NCI-H748 treated with DMSO at 0.1 percent for 48 hours (cell line): ENCODE results near the gene APOL5.
"Not testable (repeated sequence)": the region's sequence is repeated elsewhere in the genome, so short reads cannot be mapped to it uniquely, and the experiment has no call there.

Experiments
- DNase-seq: peaks from one replicate; lab custom pipeline; 2025; lab: John Stamatoyannopoulos, UW

Gene APOL5

DNA sequence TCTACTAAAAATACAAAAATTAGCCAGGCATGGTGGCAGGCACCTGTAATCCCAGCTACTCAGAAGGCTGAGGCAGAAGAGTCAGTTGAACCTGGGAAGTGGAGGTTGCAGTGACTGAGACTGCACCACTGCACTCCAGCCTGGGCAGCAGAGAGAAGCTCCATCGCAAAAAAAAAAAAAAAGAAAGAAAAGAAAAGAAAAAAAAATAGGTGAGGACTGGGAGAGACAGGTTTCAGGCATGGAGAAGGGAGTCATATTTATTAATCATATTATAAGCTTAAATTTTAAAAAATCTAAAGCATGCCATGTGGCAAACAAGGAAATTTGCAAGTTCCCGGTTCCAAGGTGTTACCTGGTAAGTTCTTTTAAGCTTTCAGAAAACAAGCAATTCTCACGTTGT, at the start of gene APOL5:
TSS of gene APOL5 (plus strand) at position 301 of the 400 bp plus-strand sequence. CDS start at position 301, 0 bp downstream.
- no peak for DNase-seq

- DNase-seq, result no peak
Measured at GRCh38 chr22:35674335-35674734, 43.3 kb upstream of the APOL5 start.

- not testable (repeated sequence) for DNase-seq
Measured at GRCh38 chr22:35676065-35676464, 41.6 kb upstream of the APOL5 start.

- no peak for DNase-seq
Measured at GRCh38 chr22:35677460-35678187, 40.0 kb upstream of the APOL5 start.

- DNase-seq, result no peak
Measured at GRCh38 chr22:35678836-35679235, 38.8 kb upstream of the APOL5 start.

DNA sequence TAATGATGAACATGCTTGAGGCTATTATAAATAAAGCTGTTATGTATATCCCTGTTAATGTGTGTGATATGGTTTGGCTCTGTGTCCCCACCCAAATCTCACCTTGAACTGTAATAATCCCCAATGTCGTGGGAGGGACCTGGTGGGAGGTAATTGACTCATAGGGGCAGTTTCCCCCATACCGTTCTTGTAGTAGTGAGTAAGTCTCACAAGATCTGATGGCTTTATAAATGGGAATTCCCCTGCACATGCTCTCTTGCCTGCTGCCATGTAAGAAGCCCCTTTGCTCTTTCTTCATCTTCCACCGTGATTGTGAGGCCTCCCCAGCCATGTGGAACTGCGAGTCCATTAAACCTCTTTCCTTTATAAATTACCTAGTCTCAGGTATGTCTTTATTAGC, 38.2 kb upstream of the APOL5 start:
- not testable (repeated sequence) for DNase-seq

DNA sequence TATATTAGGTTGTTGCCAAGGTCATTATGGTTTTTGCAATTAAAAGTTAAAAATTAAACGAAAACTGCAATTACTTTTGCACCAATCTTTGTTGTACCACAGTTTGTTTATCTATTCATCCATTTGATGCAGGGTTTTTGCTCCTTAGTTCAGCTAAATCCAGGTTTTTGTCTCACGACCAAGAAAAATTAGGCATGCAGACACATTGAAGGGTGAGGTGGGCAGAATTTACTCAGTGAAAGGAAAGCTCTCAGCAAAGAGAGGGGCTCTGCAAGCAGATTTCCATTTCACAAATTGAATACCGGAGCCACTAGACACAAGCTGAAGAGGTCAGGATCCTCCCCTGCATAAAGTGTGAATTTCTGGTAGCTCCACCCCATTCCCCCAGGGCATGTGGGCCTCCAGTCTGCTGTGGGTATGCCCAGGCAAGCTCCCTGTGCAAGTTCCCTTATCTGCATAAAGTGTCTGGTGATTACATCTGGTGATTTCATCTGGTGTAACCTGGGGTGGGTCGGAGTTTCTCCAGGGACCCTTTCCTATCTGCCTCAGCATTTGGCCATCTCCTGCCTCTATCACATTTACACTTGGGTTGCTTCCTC, 36.1 kb upstream of the APOL5 start:
- no peak for DNase-seq

- DNase-seq, result no peak
Measured at GRCh38 chr22:35683560-35683959, 34.1 kb upstream of the APOL5 start.

GRCh38 chr22:35684270-35684700, 33.4 kb upstream of the APOL5 start:
- DNase-seq, result no peak

DNA sequence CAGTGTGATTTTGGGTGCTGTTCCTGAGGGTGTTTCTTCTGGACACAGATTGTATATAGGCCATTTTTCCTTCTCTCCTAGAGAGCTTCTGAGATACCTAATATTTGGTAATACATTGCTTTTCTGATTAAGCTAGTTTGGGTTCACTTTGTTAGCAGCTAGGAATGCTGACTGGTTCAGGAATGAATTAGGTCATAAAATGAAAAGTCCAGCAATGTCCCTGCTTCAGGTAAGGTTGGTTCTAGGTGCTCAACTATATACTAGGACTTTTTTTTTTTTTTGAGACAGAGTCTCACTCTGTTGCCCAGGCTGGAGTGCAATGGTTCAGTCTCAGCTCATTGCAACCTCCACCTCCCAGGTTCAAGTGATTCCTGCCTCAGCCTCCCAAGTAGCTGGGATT, 32.9 kb upstream of the APOL5 start:
- DNase-seq, result no peak

GRCh38 chr22:35685731-35686130, 31.9 kb upstream of the APOL5 start:
- no peak for DNase-seq

- no peak for DNase-seq
Measured at GRCh38 chr22:35686298-35686697, 31.4 kb upstream of the APOL5 start.

GRCh38 chr22:35687461-35687860, 30.2 kb upstream of the APOL5 start:
- DNase-seq, result no peak

- no peak for DNase-seq
Measured at GRCh38 chr22:35688913-35689675, 28.6 kb upstream of the APOL5 start.

DNA sequence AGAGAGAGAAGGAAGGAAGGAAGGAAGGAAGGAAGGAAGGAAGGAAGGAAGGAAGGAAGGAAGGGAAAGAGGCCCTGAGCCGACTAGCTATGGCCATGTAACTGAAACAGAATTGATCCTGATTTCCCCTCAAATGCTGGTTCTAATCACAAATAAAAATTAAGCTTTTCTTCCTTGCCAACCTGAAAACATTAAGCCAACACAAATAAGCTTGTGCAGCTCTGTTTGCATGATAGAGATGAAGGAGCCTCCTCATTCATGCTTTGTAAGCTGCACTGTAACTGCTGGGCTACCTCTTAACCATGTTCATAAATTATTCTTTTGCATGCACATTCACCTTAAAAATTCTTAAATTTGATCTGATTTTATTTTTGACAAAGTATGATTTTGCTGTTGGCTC, 27.7 kb upstream of the APOL5 start:
- no peak for DNase-seq

DNA sequence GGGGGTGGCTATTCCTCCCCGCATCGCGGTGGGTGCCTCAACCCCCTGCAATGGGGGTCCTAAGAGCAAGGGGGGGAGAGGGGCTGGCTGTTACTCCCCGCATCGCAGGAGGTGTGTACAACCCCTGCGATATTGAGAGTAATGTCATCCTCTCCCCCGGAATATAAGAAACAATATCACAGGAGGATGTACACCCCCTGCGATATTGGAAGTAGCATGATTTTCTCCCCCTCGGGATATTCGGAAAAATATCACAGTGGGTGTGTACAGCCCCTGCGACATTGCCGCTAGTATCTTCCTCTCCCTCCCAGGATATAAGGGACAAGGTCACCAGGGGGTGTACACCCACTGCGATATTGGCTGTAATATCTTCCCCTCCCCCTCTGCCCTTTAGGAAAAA, 22.5 kb upstream of the APOL5 start:
- no peak for DNase-seq

DNA sequence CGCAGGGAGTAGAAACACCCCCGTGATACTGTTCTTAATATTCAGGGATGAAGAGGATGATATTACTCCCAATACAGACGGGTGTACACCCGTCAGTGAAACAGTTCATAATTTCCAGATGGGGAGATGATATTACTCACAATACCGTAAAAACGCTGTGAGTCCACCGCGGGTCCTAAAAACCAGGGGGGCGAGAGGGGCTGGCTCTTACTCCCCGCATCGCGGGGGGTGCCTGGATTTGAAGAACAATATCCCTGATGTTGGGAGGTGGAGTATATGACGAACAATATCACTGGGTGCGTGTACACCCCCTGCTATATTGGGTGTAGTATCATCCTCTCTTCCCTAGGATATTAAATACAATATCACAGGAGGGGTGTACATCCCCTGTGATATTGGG, 20.5 kb upstream of the APOL5 start:
- DNase-seq, result no peak

DNA sequence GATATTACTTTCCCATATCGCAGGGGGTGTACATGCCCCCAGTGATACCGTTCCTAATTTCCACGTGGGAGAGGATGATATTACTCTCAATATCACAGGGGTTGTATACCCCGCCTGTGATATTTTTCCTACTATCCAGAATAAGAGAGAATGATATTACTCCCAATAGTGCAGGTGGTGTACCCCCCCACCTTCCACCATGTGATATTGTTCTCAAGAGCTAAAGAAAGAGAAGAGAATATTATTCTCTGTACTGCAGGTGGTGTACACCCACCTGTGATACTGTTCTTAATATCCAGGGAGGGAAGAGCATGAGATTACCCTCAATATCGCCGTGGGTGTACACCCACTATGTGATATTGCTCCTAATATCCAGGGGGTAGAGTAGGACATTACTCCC, 17.8 kb upstream of the APOL5 start:
- not testable (repeated sequence) for DNase-seq

- no peak for DNase-seq
Measured at GRCh38 chr22:35703861-35704584, 13.6 kb upstream of the APOL5 start.

- no peak for DNase-seq
Measured at GRCh38 chr22:35705141-35705540, 12.5 kb upstream of the APOL5 start.

DNA sequence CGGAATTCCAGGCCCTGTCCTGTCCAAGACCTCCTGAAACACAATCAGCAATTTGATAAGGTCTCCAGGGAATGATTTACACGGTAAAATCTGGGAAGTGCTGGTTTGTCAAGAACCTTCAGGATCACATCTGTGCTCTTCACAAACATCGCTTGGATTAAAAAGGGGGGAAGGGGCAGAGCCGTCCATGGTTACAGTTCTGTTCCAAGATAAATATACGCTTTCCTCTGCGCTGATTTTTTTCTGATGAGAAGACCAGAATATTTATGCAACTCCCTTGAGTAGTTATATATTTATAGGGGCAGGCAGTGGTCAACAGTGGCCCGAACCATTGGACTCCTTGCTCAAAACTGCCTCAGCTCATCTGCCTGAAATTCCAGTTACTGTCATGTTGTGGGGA, 9.2 kb upstream of the APOL5 start:
- no peak for DNase-seq

GRCh38 chr22:35708917-35709316, 8.8 kb upstream of the APOL5 start:
- no peak for DNase-seq
